GM18507 (cell line): ENCODE data around the gene SUMF1.

ENCODE experiments used
- DNase-seq: peaks from one replicate; pipeline ENCODE4 v3.0.0; 2011; ENCODE audit warnings: low read depth; ENCODE audit not compliant: insufficient read length; ENCODE audit errors: extremely low spot score
- FAIRE-seq: peaks from 2 replicates; lab custom pipeline; 2011; peaks lifted over from hg19 to GRCh38; lab: Jason Lieb, UNC

Gene SUMF1

GRCh38 chr3:4397466-4397865 lies 69.6 kb downstream of the SUMF1 start:
- FAIRE-seq (no peak), DNase-seq (no peak)

GRCh38 chr3:4396542-4396941 lies 70.5 kb downstream of the SUMF1 start:
- FAIRE-seq (no peak), DNase-seq (no peak)

DNA sequence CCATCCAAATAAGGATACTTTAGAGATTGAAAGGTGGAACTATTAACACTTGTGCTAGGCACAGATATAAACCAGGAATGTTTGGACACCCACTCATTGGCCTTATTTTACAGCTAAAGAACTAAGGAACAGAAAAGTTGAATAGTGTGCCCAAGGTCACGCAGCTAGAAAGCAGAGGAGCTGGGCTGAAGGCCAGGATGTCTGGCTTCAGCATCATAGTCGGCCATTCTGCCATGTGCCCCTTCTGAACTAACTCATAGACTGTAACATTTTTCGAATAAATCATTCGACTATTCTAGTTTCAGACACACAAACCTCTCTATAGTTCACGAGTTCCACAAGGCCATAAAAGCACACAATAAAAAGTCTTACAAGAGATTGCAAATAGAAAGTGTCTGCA lies 71.1 kb downstream of the SUMF1 start:
- DNase-seq (no peak), FAIRE-seq (no peak)

- FAIRE-seq, result no peak
- DNase-seq, result no peak
Observed at GRCh38 chr3:4395448-4395847, 71.6 kb downstream of the SUMF1 start.

DNA sequence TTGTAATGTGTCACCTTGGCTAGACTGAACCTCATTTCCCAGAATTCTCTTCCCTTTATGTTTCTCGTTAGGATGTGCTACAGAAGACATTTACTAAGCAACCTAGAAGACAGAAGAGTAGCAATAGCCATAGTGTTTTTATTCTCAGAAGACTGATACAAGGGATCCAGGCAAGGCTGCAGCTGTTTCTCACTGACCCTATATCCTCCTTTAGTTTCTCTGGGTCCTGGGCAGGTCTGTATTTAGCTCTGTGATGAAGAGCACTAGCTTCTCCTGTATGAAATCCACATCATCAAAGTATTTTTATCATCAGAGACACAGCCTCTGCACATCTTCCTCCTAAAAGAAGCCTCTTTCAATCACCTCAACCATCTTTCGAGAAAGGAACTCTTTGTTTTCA lies 72.5 kb downstream of the SUMF1 start:
- no peak for DNase-seq
- FAIRE-seq, result no peak

GRCh38 chr3:4394048-4394447 lies 73.0 kb downstream of the SUMF1 start:
- FAIRE-seq, result no peak

GRCh38 chr3:4392992-4393391 lies 74.1 kb downstream of the SUMF1 start:
- no peak for DNase-seq
- no peak for FAIRE-seq

More at GRCh38 chr3:4394048-4394447, 73.0 kb downstream of the SUMF1 start:
- no peak for DNase-seq

- FAIRE-seq (peak; percentile 5), DNase-seq (no peak)
Observed at GRCh38 chr3:4387210-4388204, 79.6 kb downstream of the SUMF1 start.

- DNase-seq (no peak), FAIRE-seq (no peak)
Observed at GRCh38 chr3:4385201-4385600, 81.9 kb downstream of the SUMF1 start.

DNA sequence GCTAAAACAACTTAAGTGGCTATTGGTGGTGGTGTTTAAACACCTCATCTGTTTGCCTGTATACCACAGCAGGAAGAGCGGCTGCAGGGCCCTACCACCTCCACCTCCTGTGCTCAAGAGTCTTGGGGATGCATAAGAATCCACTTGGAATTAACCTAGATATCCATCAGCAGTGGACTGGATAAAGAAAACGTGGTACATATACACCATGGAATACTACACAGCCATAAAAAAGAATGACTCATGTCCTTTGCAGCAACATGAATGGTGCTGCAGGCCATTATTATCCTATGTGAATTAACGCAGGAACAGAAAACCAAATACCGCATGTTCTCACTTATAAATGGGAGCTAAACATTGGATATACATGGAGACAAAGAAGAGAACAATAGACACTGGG lies 87.1 kb downstream of the SUMF1 start:
- FAIRE-seq (no peak), DNase-seq (no peak)

DNA sequence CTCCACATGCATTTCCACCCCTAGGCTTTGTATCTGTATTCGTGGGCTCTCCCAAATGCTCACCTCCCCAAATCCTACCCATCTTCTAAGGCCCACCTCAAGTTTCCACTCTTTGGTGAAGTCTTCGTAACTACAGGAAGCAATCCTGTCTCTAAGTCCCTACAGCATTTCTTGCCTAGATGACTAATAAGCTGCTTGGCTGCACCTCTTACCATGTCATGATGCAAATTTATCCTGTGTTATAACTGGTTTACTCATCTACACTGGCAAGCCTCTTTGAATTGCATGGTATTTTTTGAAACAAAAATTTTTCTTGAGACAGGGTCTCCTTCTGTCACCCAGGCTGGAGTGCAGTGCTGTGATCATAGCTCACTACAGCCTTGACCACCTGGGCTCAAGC lies 90.6 kb downstream of the SUMF1 start:
- no peak for FAIRE-seq
- DNase-seq, result no peak

- DNase-seq (no peak), FAIRE-seq (no peak)
Observed at GRCh38 chr3:4375911-4376310, 91.2 kb downstream of the SUMF1 start.

DNA sequence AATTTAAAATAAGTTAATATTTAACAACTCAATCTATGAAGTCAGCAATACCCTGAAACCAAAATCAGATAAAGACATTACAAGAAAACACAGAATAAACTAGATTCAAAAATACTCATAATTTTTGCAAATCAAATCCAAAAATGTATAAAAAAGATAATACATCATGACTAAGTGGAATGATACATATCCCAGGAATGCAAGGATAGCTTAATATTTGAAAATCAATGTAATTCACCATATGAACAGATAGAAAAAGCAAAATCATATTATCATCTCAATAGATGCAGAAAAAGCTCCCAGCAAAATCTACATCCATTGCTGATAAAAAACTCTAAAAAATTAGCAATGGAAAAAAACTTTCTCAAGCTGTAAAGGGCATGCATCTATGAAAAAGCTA lies 93.4 kb downstream of the SUMF1 start:
- FAIRE-seq (no peak), DNase-seq (no peak)

DNA sequence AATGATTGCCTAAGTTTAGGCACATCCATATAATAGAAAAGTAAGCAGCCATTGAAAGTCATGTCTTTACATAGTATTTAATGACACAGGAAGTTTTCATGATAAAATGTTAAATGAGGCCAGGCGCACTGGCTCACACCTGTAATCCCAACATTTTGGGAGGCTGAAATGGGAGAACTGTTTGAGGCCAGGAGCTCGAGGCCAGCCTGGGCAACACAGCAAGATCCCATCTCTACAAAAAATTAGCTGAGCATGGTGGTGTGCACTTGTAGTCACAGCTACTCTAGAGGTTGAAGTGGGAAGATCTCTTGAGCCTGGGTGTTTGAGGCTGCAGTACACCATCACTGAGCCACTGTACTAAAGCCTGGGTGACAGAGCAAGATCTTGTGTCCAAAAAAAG lies 104.5 kb downstream of the SUMF1 start:
- DNase-seq, result no peak
- no peak for FAIRE-seq

GRCh38 chr3:4360817-4361216 lies 106.3 kb downstream of the SUMF1 start:
- no peak for DNase-seq
- FAIRE-seq, result no peak

- DNase-seq (no peak), FAIRE-seq (no peak)
Observed at GRCh38 chr3:4359805-4360502, 107.1 kb downstream of the SUMF1 start.

- FAIRE-seq (no peak), DNase-seq (no peak)
Observed at GRCh38 chr3:4358273-4358672, 108.8 kb downstream of the SUMF1 start.

GRCh38 chr3:4356546-4357410 lies 110.3 kb downstream of the SUMF1 start:
- FAIRE-seq, result no peak

GRCh38 chr3:4356220-4356540 lies 110.9 kb downstream of the SUMF1 start:
- no peak for DNase-seq
- FAIRE-seq, result no peak

More at GRCh38 chr3:4356546-4357410, 110.3 kb downstream of the SUMF1 start:
- no peak for DNase-seq
